Effector memory CD4-positive, alpha-beta T cell (primary cell): Measurements from ENCODE around the gene CHST5.

ENCODE experiments used
- DNase-seq, 3 donors: peaks; one replicate each; pipeline ENCODE4 v3.0.0-alpha.2; 2020
- H3K27ac ChIP-seq: 2 replicates; pipeline ENCODE4 v1.7.0; 2013; ENCODE audit warnings: mild to moderate bottlenecking, low read length, moderate library complexity; ENCODE audit not compliant: insufficient read depth, poor library complexity, severe bottlenecking
- H3K27me3 ChIP-seq: replicated peaks from 2 replicates; pipeline ENCODE4 v1.7.0; 2013; ENCODE audit warnings: mild to moderate bottlenecking, low read length; ENCODE audit not compliant: insufficient read depth, control insufficient read depth, poor library complexity, severe bottlenecking
- H3K36me3 ChIP-seq: 2 replicates; pipeline ENCODE4 v1.7.0; 2013; ENCODE audit warnings: mild to moderate bottlenecking, low read length, moderate library complexity; ENCODE audit not compliant: control insufficient read depth, insufficient read depth
- H3K4me1 ChIP-seq: 2 replicates; pipeline ENCODE4 v1.7.0; 2013; ENCODE audit warnings: low read length, mild to moderate bottlenecking; ENCODE audit not compliant: control insufficient read depth, insufficient read depth, poor library complexity, severe bottlenecking
- H3K4me3 ChIP-seq: 2 replicates; pipeline ENCODE4 v1.7.0; 2013; ENCODE audit warnings: low read length, low read depth, mild to moderate bottlenecking; ENCODE audit not compliant: insufficient read depth, poor library complexity, severe bottlenecking
- H3K9me3 ChIP-seq: 2 replicates; pipeline ENCODE4 v1.7.0; 2013; ENCODE audit warnings: mild to moderate bottlenecking, low read length, moderate library complexity; ENCODE audit not compliant: control insufficient read depth

The CHST5 gene

DNA sequence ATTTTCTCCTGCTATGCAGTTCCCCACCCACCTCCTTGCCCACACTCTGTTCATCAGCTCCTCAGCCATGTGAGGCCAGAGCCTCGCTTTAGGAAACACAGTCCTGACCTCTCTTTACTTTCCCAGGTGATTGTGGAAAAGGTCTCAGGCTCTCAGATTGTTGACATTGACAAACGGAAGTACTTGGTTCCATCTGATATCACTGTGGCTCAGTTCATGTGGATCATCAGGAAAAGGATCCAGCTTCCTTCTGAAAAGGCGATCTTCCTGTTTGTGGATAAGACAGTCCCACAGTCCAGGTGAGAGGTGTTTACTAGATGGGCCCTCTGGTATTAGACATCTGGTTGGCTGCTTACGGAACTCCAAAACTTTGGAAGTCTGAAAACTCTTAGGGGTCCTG is 32.0 kb upstream of the CHST5 start:
- H3K4me3 ChIP-seq = no peak overlapping the region
- no peaks in the 10 kb centered on the region for H3K9me3 ChIP-seq
- peaks cover 17% of the 10 kb centered on the region for H3K4me1 ChIP-seq
- no peaks in the 10 kb centered on the region for H3K27me3 ChIP-seq
- H3K36me3 ChIP-seq = peaks cover 21% of the 10 kb centered on the region
- DNase-seq = no peak
- H3K27ac ChIP-seq = no peak overlapping the region

DNA sequence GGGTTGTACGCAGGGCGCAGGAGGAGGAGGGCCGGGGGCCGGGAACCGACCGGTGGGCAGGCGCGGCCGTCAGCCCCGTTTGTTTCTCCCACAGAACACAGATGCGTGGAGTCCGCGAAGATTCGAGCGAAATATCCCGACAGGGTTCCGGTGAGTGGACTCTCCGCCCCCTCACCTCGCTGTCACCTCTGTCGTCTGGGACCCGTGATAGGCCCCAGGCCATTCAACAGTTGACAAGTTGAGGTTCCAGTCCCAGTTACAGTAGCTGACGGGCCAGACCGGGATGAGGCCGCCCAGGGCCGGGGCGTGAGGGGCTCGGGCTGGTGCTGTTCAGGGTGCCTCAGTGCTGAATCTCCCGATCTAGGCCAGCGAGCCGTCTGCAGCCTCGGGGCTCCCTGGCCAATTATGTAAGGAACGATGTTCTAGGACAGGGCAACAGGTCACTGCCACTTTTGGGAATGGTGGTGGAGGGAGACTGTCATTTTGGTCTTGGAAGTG is 30.9 kb upstream of the CHST5 start:
- peak in 1 of 3 donors; percentile 8 for DNase-seq
- H3K27me3 ChIP-seq = no peaks in the 10 kb centered on the region
- peaks cover 18% of the 10 kb centered on the region for H3K36me3 ChIP-seq
- peak overlapping the region; percentile 83 for H3K27ac ChIP-seq
- H3K4me1 ChIP-seq = peaks cover 17% of the 10 kb centered on the region
- no peaks in the 10 kb centered on the region for H3K9me3 ChIP-seq
- peak overlapping the region; percentile 97 for H3K4me3 ChIP-seq

GRCh38 chr16:75566040-75566757 is 30.3 kb upstream of the CHST5 start, which contains the start of gene GABARAPL2:
TSS of gene GABARAPL2 (plus strand) at chr16:75566379. CDS start at chr16:75566487, 108 bp downstream.
- no peaks in the 10 kb centered on the region for H3K27me3 ChIP-seq
- peak within 1 kb of the TSS; percentile 97 for H3K4me3 ChIP-seq
- peaks cover 15% of the 10 kb centered on the region for H3K36me3 ChIP-seq

GRCh38 chr16:75565640-75566039 is 29.7 kb upstream of the CHST5 start:
- peaks cover 17% of the 10 kb centered on the region for H3K4me1 ChIP-seq
- H3K27ac ChIP-seq = peak overlapping the region; percentile 83
- H3K4me3 ChIP-seq = peak overlapping the region; percentile 97
- H3K9me3 ChIP-seq = no peaks in the 10 kb centered on the region
- peaks cover 11% of the 10 kb centered on the region for H3K36me3 ChIP-seq
- no peaks in the 10 kb centered on the region for H3K27me3 ChIP-seq
- no peak for DNase-seq

More at GRCh38 chr16:75566040-75566757, 30.3 kb upstream of the CHST5 start, which contains the start of gene GABARAPL2:
- Histone ChIP-seq H3K4me1 (peaks cover 17% of the 10 kb centered on the region), H3K27ac (peak within 1 kb of the TSS; percentile 83), H3K9me3 (no peaks in the 10 kb centered on the region)
- peak; percentile 85 for DNase-seq

DNA sequence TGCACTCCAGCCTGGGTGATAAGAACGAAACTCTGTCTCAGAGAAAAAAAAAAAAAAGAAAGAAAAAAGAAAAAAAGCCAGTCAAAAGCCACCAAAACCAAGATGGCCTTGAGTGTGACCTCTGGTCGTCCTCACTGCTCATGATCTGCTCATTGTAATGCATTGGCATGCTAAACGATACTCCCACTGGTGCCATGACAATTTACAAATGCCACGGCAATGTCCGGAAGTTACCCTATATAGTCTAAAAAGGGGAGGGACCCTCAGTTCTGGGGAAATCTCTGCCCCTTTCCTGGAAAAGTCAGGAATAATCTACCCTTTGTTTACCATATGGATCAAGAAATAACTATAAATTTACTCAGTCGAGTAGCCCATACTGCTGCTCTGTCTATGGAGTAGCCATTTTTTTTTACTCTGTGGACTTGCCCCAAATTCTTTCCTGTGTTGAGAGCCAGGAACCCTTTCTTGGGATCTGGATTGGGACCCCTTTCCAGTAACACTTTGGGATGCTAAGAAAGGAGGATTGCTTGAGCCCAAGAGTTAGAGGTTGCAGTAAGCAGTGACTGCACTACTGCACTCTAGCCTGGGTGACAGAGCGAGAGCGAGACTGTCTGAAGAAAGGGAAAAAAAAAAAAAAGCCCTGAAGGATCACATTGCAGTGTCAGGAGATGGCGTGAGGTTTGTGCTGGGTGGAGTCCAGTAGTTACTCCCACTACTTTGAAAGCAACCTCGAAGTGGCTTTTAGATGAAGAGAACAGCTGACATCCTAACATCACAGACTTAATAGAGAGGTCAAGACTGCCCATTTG is 23.9 kb upstream of the CHST5 start:
- H3K4me1 ChIP-seq = peaks cover 15% of the 10 kb centered on the region
- no peak overlapping the region for H3K27ac ChIP-seq
- H3K27me3 ChIP-seq = no peaks in the 10 kb centered on the region
- H3K4me3 ChIP-seq = no peak overlapping the region
- no peak for DNase-seq
- H3K36me3 ChIP-seq = no peaks in the 10 kb centered on the region
- H3K9me3 ChIP-seq = no peaks in the 10 kb centered on the region

DNA sequence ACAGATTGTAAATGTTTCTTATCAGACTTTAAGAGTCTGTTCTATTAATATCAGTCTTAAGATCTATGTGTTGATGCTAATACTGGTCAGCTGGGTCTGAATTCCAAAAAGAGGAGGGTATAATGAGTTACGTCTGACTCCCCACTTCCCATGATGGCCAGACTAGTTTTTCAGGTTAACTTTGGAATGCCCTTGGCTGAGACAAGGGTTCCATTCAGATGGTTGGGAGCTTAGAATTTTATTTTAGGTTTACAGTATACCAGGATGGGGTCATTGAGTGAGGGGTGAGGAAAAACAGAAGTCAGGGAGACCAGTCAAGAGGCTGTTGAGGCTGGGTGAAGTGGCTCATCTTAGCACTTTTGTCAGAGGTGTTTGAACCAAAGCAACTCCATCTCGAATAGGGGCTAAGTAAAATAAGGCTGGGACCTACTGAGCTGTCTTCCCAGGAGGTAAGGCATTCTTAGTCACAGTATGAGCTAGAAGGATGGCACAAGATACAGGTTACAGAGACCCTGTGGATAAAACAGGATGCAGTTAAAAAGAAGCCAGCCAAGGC is 23.0 kb upstream of the CHST5 start:
- DNase-seq = no peak
- H3K36me3 ChIP-seq = no peaks in the 10 kb centered on the region
- H3K27me3 ChIP-seq = no peaks in the 10 kb centered on the region
- no peak overlapping the region for H3K4me3 ChIP-seq
- H3K9me3 ChIP-seq = no peaks in the 10 kb centered on the region
- no peak overlapping the region for H3K27ac ChIP-seq
- peaks cover 15% of the 10 kb centered on the region for H3K4me1 ChIP-seq

DNA sequence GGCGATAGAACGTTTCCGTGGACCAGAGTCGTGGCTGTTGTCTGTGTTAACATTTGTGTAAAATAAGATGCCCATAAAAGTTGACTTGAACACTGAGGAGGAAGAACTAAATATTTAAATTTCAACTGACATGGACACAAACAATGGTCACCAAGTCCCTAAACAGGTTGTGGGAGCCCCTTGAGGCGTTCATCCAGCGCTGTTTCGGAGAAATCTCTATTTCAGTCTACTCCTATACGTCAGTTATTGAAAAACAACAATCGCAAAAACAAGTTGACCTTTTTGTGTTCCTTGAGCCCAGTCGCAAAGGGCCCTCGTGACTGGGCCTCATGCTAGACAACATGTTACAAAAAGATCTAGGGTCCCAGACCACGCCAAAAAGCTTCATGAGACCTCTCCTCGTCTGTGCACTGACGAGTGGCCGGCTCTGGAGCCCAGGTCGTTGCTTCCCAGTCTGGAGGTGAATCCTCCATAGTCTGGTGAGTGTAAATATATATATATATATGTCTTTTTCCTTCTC is 20.6 kb upstream of the CHST5 start:
- H3K4me1 ChIP-seq = peaks cover 15% of the 10 kb centered on the region
- H3K27me3 ChIP-seq = no peaks in the 10 kb centered on the region
- H3K27ac ChIP-seq = peak overlapping the region; percentile 81
- no peaks in the 10 kb centered on the region for H3K36me3 ChIP-seq
- H3K4me3 ChIP-seq = no peak overlapping the region
- H3K9me3 ChIP-seq = no peaks in the 10 kb centered on the region
- no peak for DNase-seq

DNA sequence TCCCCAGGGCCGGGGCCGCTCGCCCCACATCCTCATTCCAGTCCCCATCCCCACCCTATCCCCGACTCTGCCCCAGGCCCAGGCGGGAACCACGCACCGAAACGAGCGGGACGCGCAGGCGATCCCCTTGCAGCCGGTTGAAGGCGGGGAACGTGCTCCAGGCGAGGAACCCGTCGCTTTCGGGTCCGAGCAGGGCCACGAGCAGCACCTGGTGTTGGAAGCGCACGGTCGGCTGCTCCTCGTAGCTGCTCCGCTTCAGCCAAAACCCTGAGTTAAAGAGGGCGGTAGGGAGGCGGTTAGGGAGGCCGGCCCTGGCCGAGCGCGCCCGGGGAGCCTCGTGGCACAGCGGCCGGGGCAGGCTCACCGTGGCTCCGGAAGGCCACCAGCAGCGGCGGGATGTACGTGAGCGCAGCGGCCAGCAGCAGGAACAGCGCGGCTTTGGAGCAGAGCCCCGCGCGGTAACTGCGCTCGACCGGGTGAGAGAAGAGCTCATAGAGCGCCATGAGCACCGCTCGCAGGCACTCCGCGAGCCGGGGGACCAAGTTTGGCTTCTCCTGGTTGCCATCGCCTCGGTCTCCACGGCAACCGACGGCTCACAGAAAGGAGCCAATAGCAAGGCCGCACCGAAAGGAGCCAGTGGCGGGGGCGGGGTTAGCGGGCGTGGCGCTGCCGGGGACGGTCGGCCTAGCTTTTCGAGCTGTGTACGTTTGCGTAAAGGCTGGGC is 20.0 kb upstream of the CHST5 start, which contains the start of gene TMEM231:
Gene TMEM231 (minus strand): TSS at position 546 of the 724 bp plus-strand sequence. CDS start 43 bp downstream, at position 503.
- Histone ChIP-seq H3K9me3 (no peaks in the 10 kb centered on the region), H3K27ac (peak within 1 kb of the TSS; percentile 81), H3K36me3 (no peaks in the 10 kb centered on the region), H3K27me3 (no peaks in the 10 kb centered on the region), H3K4me1 (peaks cover 15% of the 10 kb centered on the region), H3K4me3 (peak within 1 kb of the TSS; percentile 91)
- DNase-seq = peak; percentile 92 to 95 (median 95)

GRCh38 chr16:75555213-75555706 is 19.4 kb upstream of the CHST5 start:
- Histone ChIP-seq H3K27me3 (no peaks in the 10 kb centered on the region), H3K9me3 (no peaks in the 10 kb centered on the region), H3K27ac (peak overlapping the region; percentile 81), H3K4me1 (peaks cover 15% of the 10 kb centered on the region), H3K36me3 (no peaks in the 10 kb centered on the region), H3K4me3 (peak overlapping the region; percentile 91)
- no peak for DNase-seq
